Left ventricle myocardium inferior (tissue), 1 donor: ENCODE results near the gene ZNF497. TPM values are rescaled to one million over a fixed set of nuclear protein-coding genes. Genes with fewer than 3 reads are reported as not detected.
A peak's percentile ranks its signal among the peaks of the same experiment; 100 is the strongest.
"Not testable (repeated sequence)": the region's sequence is repeated elsewhere in the genome, so short reads cannot be mapped to it uniquely, and the experiment has no call there.

Source experiments
- DNase-seq: peaks from one replicate; pipeline ENCODE4 v3.0.0-alpha.2; 2020
- H3K27ac ChIP-seq: fragments of 200-600 bp; replicated peaks from 2 replicates; pipeline ENCODE4 v1.8.0; 2021
- H3K27me3 ChIP-seq: fragments of 200-600 bp; 2 replicates; pipeline ENCODE4 v1.8.0; 2021; ENCODE audit warnings: low read depth
- H3K36me3 ChIP-seq: fragments of 200-600 bp; 2 replicates; pipeline ENCODE4 v1.8.0; 2021
- H3K4me1 ChIP-seq: fragments of 200-600 bp; 2 replicates; pipeline ENCODE4 v1.8.0; 2021
- H3K4me3 ChIP-seq: fragments of 200-600 bp; 2 replicates; pipeline ENCODE4 v1.8.0; 2021; ENCODE audit warnings: mild to moderate bottlenecking, moderate library complexity
- H3K9me3 ChIP-seq: fragments of 200-600 bp; replicated peaks from 2 replicates; pipeline ENCODE4 v1.8.0; 2021
- intact Hi-C: fragments of 100-400 bp; cut with micrococcal nuclease; formaldehyde crosslinking; loops from one replicate; pipeline ENCODE4 v1.11.0; 2022
- total RNA-seq: library from RNA; stranded (reverse); fragmentation: NEBNext Ultra II Directional; extraction: Animal tissue kit (Norgen Biotek cat#: 25700); gene quantifications from one replicate; pipeline ENCODE4 v1.2.1, GENCODE V29; 2021
- TF ChIP-seq, protein P1 (sequence below): fragments of 200-600 bp; IDR thresholded peaks from 2 replicates; pipeline ENCODE4 v1.8.0; 2021; ENCODE audit warnings: antibody characterized with exemption, mild to moderate bottlenecking, borderline replicate concordance
- donor health status: DM: no; HTN: yes; CAD: no; lungs with severe emphysema.

ZNF497 gene
- total RNA-seq, 1 donor from 2014 or later, result 0.41 TPM

DNA sequence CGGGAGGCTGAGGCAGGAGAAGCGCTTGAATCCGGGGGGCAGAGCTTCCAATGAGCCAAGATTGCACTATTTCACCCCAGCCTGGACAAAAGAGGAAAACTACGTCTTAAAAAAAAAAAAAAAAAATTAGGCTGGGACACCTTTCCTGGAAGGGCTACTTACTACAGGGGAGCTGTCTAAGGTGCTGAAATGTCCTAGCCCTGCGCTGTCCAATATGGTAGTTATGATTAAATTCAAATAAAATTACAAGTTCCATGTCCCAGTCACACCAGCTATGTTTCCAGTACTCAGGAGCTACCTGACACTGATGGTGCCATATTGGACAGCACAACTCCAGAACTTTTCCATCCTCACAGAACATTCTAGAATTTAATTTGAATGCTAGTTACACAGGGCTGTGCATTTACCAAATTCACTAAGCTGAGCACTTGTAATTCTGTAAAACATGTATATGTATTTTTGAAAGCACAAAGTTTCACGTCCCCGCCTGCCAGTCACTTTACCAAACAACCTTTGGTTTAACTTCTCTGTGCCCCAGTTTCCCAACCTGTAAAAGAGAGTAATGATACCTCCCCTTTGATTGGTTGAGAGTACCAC, 45.0 kb downstream of the ZNF497 start:
- no peak for DNase-seq

DNA sequence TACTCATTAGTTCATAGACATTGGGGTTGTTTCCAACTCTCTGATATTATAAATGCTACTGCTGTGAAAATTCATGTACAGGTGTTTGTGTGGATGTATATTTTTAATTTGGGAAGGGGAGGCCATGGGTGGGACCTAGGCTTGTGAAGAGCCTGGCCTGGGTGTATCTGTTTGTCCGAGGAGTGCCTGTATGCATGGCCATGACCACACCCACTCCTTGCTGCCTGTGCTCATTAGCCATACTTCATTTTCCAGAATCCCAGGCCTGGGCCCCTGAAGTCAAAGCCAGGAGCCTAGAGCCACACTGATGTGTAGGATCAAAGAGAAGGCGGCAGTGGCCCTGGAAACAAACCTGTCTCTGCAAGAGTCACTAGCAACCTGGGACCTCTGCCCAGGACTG, 47.0 kb downstream of the ZNF497 start:
- peaks cover 2% of the 10 kb centered on the region for H3K4me1 ChIP-seq
- no peak for DNase-seq

More for the DNA sequence above, 45.0 kb downstream of the ZNF497 start:
- Histone ChIP-seq H3K4me1 (no peaks in the 10 kb centered on the region), H3K9me3 (no peaks in the 10 kb centered on the region), H3K36me3 (peaks cover 53% of the 10 kb centered on the region), H3K4me3 (no peak overlapping the region), H3K27ac (no peak overlapping the region), H3K27me3 (no peaks in the 10 kb centered on the region)
- intact Hi-C loops, result no loop called here
- TF ChIP-seq, protein P1, sequence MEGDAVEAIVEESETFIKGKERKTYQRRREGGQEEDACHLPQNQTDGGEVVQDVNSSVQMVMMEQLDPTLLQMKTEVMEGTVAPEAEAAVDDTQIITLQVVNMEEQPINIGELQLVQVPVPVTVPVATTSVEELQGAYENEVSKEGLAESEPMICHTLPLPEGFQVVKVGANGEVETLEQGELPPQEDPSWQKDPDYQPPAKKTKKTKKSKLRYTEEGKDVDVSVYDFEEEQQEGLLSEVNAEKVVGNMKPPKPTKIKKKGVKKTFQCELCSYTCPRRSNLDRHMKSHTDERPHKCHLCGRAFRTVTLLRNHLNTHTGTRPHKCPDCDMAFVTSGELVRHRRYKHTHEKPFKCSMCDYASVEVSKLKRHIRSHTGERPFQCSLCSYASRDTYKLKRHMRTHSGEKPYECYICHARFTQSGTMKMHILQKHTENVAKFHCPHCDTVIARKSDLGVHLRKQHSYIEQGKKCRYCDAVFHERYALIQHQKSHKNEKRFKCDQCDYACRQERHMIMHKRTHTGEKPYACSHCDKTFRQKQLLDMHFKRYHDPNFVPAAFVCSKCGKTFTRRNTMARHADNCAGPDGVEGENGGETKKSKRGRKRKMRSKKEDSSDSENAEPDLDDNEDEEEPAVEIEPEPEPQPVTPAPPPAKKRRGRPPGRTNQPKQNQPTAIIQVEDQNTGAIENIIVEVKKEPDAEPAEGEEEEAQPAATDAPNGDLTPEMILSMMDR, result no peak

DNA sequence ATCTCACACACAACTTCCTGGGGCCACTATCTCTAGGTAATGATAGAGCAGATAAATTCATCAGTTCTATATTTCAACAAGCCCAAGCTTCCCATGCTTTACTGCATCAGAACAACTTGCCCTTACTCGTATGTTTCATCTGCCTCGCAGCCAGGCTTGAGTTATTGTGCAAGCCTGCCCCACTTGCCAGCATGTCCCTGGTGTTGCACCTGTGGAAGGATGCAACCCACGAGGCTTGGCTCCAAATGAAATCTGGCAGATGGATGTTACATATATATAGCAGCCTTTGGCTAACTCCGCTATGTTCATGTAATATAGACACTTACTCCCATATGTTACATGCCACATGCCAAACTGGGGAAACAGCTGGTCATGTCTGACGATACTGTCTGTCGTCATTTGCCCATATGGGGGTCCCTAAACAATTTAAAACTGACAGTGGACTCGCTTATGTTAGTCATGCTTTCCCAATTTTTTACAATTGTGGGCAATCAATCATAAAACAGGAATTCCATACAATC, 51.1 kb downstream of the ZNF497 start:
- H3K4me1 ChIP-seq, result peaks cover 13% of the 10 kb centered on the region
- H3K27ac ChIP-seq, result no peak overlapping the region
- H3K27me3 ChIP-seq, result no peaks in the 10 kb centered on the region
- peaks cover 82% of the 10 kb centered on the region for H3K36me3 ChIP-seq
- TF ChIP-seq, protein P1, result no peak
- no peaks in the 10 kb centered on the region for H3K9me3 ChIP-seq
- no peak for DNase-seq
- intact Hi-C loops, result no loop called here
- H3K4me3 ChIP-seq, result no peak overlapping the region

More for the DNA sequence above, 47.0 kb downstream of the ZNF497 start:
- TF ChIP-seq, protein P1, result no peak
- intact Hi-C loops, result no loop called here
- H3K9me3 ChIP-seq, result no peaks in the 10 kb centered on the region
- H3K27me3 ChIP-seq, result no peaks in the 10 kb centered on the region
- no peak overlapping the region for H3K4me3 ChIP-seq
- H3K27ac ChIP-seq, result no peak overlapping the region
- peaks cover 62% of the 10 kb centered on the region for H3K36me3 ChIP-seq

DNA sequence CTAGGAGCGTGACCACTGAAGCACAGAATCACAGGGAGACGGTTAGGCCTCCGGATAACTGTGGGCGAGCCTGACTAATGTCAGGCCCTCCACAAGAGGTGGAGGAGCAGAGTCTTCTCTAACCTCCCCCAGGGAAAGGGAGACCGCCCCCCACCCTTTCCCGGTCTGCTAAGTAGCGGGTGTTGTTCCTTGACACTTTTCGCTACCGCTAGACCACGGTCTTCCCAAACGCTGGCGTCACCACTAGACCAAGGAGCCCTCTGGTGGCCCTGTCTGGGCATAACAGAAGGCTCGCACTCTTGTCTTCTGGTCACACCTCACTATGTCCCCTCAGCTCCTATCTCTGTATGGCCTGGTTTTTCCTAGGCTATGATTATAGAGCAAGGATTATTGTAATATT, 51.9 kb downstream of the ZNF497 start:
- peak; percentile 35 for DNase-seq
- H3K4me3 ChIP-seq, H3K27me3 ChIP-seq, H3K27ac ChIP-seq, H3K9me3 ChIP-seq, intact Hi-C loops: not testable (repeated sequence)
- Histone ChIP-seq H3K4me1 (peaks cover 20% of the 10 kb centered on the region), H3K36me3 (peaks cover 78% of the 10 kb centered on the region)
- TF ChIP-seq, protein P1, result peak; percentile 72

DNA sequence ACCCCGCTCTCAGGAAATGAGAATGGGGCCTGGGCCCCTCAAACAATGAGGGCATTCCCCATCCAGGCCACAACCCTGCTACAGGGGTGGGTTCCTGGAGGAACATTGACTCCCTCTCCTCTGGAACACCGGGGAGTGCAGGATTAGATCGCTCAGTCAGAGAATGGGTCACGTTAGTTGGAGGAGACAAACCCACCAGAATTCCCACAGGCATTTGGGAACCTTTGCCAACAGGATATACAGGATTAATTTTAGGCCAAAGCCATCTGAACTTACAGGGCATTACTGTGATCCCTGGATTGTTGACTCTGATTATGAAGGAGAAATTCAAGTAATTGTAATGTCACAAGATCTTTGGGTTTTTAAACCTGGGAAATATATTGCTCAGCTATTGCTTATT, 54.8 kb downstream of the ZNF497 start:
- H3K27ac ChIP-seq, result no peak overlapping the region
- peaks cover 32% of the 10 kb centered on the region for H3K4me1 ChIP-seq
- H3K9me3 ChIP-seq, result no peaks in the 10 kb centered on the region
- H3K36me3 ChIP-seq, result peaks cover 50% of the 10 kb centered on the region
- TF ChIP-seq, protein P1, result no peak
- intact Hi-C loops, result no loop called here
- H3K4me3 ChIP-seq, result no peak overlapping the region
- no peaks in the 10 kb centered on the region for H3K27me3 ChIP-seq
- no peak for DNase-seq
